HG03575 (cell line): ENCODE measurements around the gene CD226.
"Not testable (repeated sequence)": the region's sequence is repeated elsewhere in the genome, so short reads cannot be mapped to it uniquely, and the experiment has no call there.

Experiments used
- ATAC-seq: cut with Tn5 transposase; IDR thresholded peaks from one replicate; pipeline ENCODE4 v1.9.1; 2021; ENCODE audit not compliant: unreplicated experiment, insufficient number of reproducible peaks, low FRiP score; ENCODE audit errors: extremely low read depth

CD226 gene

GRCh38 chr18:69947361-69948133 lies at the start of gene CD226:
TSS of gene CD226 (minus strand) at chr18:69947873. CDS start at chr18:69947406, 467 bp downstream.
- no peak for ATAC-seq

GRCh38 chr18:69996951-69997798 lies 49.5 kb upstream of the CD226 start:
- ATAC-seq = no peak

- no peak for ATAC-seq
Observed at GRCh38 chr18:69996417-69996816, 48.7 kb upstream of the CD226 start.

- no peak for ATAC-seq
Observed at GRCh38 chr18:69995774-69996173, 48.1 kb upstream of the CD226 start.

- ATAC-seq = no peak
Observed at GRCh38 chr18:69992776-69993175, 45.1 kb upstream of the CD226 start.

- no peak for ATAC-seq
Observed at GRCh38 chr18:69987870-69988269, 40.2 kb upstream of the CD226 start.

GRCh38 chr18:69985239-69985638 lies 37.6 kb upstream of the CD226 start:
- ATAC-seq = no peak

- no peak for ATAC-seq
Observed at GRCh38 chr18:69982417-69982816, 34.7 kb upstream of the CD226 start.

- ATAC-seq = peak; percentile 51
Observed at GRCh38 chr18:69981948-69982347, 34.3 kb upstream of the CD226 start.

- ATAC-seq = no peak
Observed at GRCh38 chr18:69980982-69981804, 33.5 kb upstream of the CD226 start.

GRCh38 chr18:69980509-69980908 lies 32.8 kb upstream of the CD226 start:
- no peak for ATAC-seq

GRCh38 chr18:69978732-69979715 lies 31.4 kb upstream of the CD226 start:
- peak; percentile 55 for ATAC-seq

- not testable (repeated sequence) for ATAC-seq
Observed at GRCh38 chr18:69975294-69975693, 27.6 kb upstream of the CD226 start.

- ATAC-seq = no peak
Observed at GRCh38 chr18:69974365-69974764, 26.7 kb upstream of the CD226 start.

- no peak for ATAC-seq
Observed at GRCh38 chr18:69969491-69969890, 21.8 kb upstream of the CD226 start.

GRCh38 chr18:69968039-69968438 lies 20.4 kb upstream of the CD226 start:
- ATAC-seq = no peak

- ATAC-seq = no peak
Observed at GRCh38 chr18:69963196-69963595, 15.5 kb upstream of the CD226 start.

GRCh38 chr18:69961718-69962117 lies 14.0 kb upstream of the CD226 start:
- no peak for ATAC-seq
